ENCODE data around the gene KCNQ1.

- TF ChIP-seq RAD21 (IDR thresholded peaks at IDR 0.05; ENCODE audit: low read length): no peak
- TF ChIP-seq CTCF (IDR thresholded peaks at IDR 0.05): no peak
- TF ChIP-seq EZH2phosphoT487 (IDR thresholded peaks at IDR 0.05; ENCODE audit: borderline replicate concordance, low read depth): no peak
- no peak for TF ChIP-seq SMC3 (IDR thresholded peaks at IDR 0.05; ENCODE audit: low read depth, low read length)
- no peak for TF ChIP-seq FOXM1 (IDR thresholded peaks at IDR 0.05; ENCODE audit: low read depth)
- no peak for TF ChIP-seq NFIC (IDR thresholded peaks at IDR 0.05; ENCODE audit: borderline replicate concordance)
Observed at GRCh38 chr11:2535673-2536439, 91.0 kb downstream of the KCNQ1 start.

All from SK-N-SH (cell line).